ENCODE data around the gene BCAS3.

- TF ChIP-seq CTCF (IDR thresholded peaks at IDR 0.05) (no peak), POLR2A (IDR thresholded peaks at IDR 0.05) (no peak)
Measured at GRCh38 chr17:61422869-61423268, 745.2 kb downstream of the BCAS3 start.

Data from transverse colon (tissue), 3 donors.